ENCODE data around the gene ADAMTS3. TPM values are rescaled to one million over a fixed set of nuclear protein-coding genes. Genes with fewer than 3 reads are reported as not detected.

The ADAMTS3 gene
- polyA plus RNA-seq, 2 of the 4 experiments (the other 2 are of a cell fraction): 0.03 TPM; not detected in 1

DNA sequence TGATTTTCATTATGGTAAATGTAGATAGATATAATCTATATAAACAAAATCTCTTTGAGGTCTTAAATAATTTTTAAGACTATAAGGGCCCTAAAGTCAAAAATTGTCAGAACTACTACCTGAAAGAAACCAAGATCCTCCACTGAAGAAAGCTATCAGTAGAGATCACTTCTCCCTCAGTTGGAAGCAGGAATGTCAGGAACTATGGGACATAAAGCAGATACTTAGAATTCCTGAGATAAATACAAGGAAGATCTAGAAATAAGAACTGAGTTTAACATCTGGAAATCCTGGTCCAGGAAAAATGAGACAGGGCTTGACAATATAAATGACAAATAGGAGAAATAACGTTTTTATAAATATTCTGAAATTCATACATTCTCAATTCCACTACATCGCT lies 97.2 kb downstream of the ADAMTS3 start:
- CTCF ChIA-PET: no interaction called here
- DNase-seq (ENCODE audit: low read depth in 1 of 2, low spot score in 1 of 2): no peak

DNA sequence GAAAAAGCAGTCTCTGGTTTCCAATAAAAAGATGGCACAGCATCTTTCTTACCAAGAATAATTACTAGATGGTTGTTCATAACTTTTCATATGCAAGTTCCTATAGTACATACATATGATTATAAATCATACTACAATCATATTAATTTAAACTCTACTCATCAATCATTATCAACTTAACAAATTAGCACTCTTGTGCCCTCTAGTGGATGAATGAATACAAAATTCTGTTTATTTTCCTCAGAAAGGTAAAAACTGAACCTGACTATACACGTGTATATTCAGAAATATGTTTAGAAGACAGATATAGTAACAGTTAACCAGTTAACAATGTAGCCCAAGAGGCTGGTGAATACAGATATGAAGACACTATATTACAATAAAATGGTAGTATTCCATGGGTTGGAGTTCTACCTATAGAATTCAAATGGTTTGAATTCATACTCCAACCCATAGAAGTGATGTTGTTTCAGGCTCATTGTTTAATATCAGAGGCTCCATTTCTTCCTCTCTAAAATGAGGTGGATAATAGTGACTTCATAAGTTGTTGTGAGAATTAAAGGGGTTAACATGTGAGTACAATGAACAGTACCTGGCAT lies 100.0 kb downstream of the ADAMTS3 start:
- Histone ChIP-seq H3K4me3 (no peak overlapping the region), H3K9me3 (no peaks in the 10 kb centered on the region), H3K4me1 (no peaks in the 10 kb centered on the region), H3K27ac (no peak overlapping the region), H3K4me2 (no peak overlapping the region)
- ChIA-PET POLR2A (no interaction called here), CTCF (no interaction called here)
- DNase-seq (ENCODE audit: low read depth in 1 of 2, low spot score in 1 of 2) (peak; percentile 0 to 21), FAIRE-seq (no peak), ATAC-seq (no peak)
- 6% methylated on average over 1 of the region's 1 CpG for WGBS (ENCODE audit: missing lambda C conversion rate)
- TF ChIP-seq SMC3 (IDR thresholded peaks at IDR 0.05): peak; percentile 34; the same call in 1 of the 3 replicates
- peak; percentile 31 to 33; a peak in 3 of 5 replicates for TF ChIP-seq RAD21 (conservative IDR thresholded peaks at IDR 0.05 in 1 of 2, IDR thresholded peaks at IDR 0.05 in 1 of 2)
- TF ChIP-seq, protein P1, sequence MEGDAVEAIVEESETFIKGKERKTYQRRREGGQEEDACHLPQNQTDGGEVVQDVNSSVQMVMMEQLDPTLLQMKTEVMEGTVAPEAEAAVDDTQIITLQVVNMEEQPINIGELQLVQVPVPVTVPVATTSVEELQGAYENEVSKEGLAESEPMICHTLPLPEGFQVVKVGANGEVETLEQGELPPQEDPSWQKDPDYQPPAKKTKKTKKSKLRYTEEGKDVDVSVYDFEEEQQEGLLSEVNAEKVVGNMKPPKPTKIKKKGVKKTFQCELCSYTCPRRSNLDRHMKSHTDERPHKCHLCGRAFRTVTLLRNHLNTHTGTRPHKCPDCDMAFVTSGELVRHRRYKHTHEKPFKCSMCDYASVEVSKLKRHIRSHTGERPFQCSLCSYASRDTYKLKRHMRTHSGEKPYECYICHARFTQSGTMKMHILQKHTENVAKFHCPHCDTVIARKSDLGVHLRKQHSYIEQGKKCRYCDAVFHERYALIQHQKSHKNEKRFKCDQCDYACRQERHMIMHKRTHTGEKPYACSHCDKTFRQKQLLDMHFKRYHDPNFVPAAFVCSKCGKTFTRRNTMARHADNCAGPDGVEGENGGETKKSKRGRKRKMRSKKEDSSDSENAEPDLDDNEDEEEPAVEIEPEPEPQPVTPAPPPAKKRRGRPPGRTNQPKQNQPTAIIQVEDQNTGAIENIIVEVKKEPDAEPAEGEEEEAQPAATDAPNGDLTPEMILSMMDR (IDR thresholded peaks at IDR 0.05): peak; percentile 34; the same call in 2 of the 3 replicates
- TF ChIP-seq, protein P2, sequence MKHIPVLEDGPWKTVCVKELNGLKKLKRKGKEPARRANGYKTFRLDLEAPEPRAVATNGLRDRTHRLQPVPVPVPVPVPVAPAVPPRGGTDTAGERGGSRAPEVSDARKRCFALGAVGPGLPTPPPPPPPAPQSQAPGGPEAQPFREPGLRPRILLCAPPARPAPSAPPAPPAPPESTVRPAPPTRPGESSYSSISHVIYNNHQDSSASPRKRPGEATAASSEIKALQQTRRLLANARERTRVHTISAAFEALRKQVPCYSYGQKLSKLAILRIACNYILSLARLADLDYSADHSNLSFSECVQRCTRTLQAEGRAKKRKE (CRISPR knock-in tag; IDR thresholded peaks at IDR 0.05; ENCODE audit: low read depth): no peak
- TF ChIP-seq TP53 (CRISPR knock-in tag; IDR thresholded peaks at IDR 0.05): no peak

More for the DNA sequence above, 97.2 kb downstream of the ADAMTS3 start:
- Histone ChIP-seq H3K4me1 (no peaks in the 10 kb centered on the region), H3K9me3 (no peaks in the 10 kb centered on the region), H3K27ac (no peak overlapping the region), H3K4me3 (no peak overlapping the region), H3K4me2 (no peak overlapping the region)
- no peak for ATAC-seq
- POLR2A ChIA-PET: no interaction called here
- TF ChIP-seq POLR2A (IDR thresholded peaks at IDR 0.05; ENCODE audit: low read length) (no peak), SREBF2 (IDR thresholded peaks at IDR 0.05) (no peak), CHD2 (IDR thresholded peaks at IDR 0.05; ENCODE audit: low read length, partially characterized antibody) (no peak), TFCP2L1 (CRISPR knock-in tag; IDR thresholded peaks at IDR 0.05) (no peak), EP300 (IDR thresholded peaks at IDR 0.05) (no peak)
- TF ChIP-seq, protein P3, sequence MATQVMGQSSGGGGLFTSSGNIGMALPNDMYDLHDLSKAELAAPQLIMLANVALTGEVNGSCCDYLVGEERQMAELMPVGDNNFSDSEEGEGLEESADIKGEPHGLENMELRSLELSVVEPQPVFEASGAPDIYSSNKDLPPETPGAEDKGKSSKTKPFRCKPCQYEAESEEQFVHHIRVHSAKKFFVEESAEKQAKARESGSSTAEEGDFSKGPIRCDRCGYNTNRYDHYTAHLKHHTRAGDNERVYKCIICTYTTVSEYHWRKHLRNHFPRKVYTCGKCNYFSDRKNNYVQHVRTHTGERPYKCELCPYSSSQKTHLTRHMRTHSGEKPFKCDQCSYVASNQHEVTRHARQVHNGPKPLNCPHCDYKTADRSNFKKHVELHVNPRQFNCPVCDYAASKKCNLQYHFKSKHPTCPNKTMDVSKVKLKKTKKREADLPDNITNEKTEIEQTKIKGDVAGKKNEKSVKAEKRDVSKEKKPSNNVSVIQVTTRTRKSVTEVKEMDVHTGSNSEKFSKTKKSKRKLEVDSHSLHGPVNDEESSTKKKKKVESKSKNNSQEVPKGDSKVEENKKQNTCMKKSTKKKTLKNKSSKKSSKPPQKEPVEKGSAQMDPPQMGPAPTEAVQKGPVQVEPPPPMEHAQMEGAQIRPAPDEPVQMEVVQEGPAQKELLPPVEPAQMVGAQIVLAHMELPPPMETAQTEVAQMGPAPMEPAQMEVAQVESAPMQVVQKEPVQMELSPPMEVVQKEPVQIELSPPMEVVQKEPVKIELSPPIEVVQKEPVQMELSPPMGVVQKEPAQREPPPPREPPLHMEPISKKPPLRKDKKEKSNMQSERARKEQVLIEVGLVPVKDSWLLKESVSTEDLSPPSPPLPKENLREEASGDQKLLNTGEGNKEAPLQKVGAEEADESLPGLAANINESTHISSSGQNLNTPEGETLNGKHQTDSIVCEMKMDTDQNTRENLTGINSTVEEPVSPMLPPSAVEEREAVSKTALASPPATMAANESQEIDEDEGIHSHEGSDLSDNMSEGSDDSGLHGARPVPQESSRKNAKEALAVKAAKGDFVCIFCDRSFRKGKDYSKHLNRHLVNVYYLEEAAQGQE (IDR thresholded peaks at IDR 0.05): no peak
- TF ChIP-seq, protein P2 (CRISPR knock-in tag; IDR thresholded peaks at IDR 0.05; ENCODE audit: low read depth): no peak
- FAIRE-seq: no peak
- 46% methylated on average over 2 of the region's 2 CpGs for WGBS (ENCODE audit: missing lambda C conversion rate)

DNA sequence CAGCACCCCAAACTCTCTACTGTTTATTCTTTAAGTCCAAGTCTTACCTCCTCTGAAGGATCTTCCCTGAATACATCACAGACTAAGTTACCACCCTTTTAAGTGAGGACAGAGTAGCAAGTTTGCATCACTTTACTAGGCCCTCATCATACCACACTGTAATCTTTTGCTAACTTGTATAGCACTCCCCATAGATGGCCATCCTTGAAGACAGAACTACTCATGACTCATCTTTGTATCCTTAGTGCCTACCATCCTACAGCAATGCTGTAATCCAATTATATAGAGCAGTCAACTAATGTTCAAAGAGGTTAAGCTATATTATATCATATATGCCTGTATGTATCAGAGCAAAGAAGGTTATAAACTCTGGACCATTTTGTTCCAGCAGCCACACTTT lies 101.4 kb downstream of the ADAMTS3 start:
- POLR2A ChIA-PET: no interaction called here
- no peak for ATAC-seq

More for the DNA sequence above, 101.4 kb downstream of the ADAMTS3 start:
- FAIRE-seq (no peak), DNase-seq (ENCODE audit: low read depth in 1 of 2, low spot score in 1 of 2) (no peak)
- Histone ChIP-seq H3K4me1 (no peaks in the 10 kb centered on the region), H3K4me2 (no peak overlapping the region), H3K27ac (no peak overlapping the region), H3K9me3 (no peaks in the 10 kb centered on the region), H3K4me3 (no peak overlapping the region)
- TF ChIP-seq, protein P4, sequence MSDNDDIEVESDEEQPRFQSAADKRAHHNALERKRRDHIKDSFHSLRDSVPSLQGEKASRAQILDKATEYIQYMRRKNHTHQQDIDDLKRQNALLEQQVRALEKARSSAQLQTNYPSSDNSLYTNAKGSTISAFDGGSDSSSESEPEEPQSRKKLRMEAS (IDR thresholded peaks at IDR 0.05): no peak
- no peak for TF ChIP-seq FOSB (CRISPR knock-in tag; IDR thresholded peaks at IDR 0.05)
- CTCF ChIA-PET: no interaction called here
